ENCODE measurements around the gene FOXA3. TPM values are rescaled to one million over a fixed set of nuclear protein-coding genes. Genes with fewer than 3 reads are reported as not detected.

FOXA3 gene
- total and polyA plus RNA-seq, 12 donors, result 0.01 to 0.11 TPM; not detected in 10

DNA sequence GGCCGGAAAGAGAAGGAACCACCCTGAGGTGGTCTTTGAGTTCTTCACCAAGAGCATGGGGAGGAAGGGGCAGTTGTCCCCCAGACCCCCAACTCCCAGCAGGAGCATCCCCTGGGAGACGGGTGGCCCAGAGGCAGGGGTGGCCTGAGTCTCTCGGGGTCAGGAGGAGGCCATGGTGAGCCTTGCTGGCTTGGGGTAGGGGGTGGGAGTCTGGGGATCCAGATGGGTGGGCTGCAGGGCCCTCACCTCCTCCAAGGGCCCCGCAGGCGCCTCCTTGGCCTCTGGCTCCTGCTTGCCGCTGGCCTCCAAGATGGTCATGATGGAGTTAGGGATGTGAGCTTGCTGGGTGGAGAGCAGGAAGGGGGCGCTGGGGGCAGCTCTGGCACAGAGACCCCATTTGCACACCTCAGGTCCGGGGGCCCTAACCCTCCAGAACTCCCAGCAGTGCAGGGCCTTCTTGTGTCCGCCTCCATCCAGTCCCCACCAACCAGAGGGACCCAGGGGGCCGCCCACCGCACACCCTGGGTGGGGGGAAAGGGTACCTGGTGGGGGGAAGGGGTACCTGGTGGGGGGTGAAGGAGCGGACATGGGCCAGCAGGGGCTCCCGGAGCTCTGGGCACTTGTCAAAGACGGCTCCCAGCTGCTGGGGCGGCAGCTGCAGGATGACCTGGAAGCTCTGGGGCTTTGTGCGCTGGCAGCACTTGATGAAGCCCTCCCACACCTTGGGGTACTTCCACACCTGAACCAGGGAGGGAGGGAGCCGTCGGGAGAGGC is 47.7 kb upstream of the FOXA3 start:
- TF ChIP-seq, protein P1, sequence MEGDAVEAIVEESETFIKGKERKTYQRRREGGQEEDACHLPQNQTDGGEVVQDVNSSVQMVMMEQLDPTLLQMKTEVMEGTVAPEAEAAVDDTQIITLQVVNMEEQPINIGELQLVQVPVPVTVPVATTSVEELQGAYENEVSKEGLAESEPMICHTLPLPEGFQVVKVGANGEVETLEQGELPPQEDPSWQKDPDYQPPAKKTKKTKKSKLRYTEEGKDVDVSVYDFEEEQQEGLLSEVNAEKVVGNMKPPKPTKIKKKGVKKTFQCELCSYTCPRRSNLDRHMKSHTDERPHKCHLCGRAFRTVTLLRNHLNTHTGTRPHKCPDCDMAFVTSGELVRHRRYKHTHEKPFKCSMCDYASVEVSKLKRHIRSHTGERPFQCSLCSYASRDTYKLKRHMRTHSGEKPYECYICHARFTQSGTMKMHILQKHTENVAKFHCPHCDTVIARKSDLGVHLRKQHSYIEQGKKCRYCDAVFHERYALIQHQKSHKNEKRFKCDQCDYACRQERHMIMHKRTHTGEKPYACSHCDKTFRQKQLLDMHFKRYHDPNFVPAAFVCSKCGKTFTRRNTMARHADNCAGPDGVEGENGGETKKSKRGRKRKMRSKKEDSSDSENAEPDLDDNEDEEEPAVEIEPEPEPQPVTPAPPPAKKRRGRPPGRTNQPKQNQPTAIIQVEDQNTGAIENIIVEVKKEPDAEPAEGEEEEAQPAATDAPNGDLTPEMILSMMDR (IDR thresholded peaks at IDR 0.05), result no peak
- peak overlapping the region in 4 of 10 donors; percentile 32 to 68 (median 45) for H3K27ac ChIP-seq
- DNase-seq, result no peak

DNA sequence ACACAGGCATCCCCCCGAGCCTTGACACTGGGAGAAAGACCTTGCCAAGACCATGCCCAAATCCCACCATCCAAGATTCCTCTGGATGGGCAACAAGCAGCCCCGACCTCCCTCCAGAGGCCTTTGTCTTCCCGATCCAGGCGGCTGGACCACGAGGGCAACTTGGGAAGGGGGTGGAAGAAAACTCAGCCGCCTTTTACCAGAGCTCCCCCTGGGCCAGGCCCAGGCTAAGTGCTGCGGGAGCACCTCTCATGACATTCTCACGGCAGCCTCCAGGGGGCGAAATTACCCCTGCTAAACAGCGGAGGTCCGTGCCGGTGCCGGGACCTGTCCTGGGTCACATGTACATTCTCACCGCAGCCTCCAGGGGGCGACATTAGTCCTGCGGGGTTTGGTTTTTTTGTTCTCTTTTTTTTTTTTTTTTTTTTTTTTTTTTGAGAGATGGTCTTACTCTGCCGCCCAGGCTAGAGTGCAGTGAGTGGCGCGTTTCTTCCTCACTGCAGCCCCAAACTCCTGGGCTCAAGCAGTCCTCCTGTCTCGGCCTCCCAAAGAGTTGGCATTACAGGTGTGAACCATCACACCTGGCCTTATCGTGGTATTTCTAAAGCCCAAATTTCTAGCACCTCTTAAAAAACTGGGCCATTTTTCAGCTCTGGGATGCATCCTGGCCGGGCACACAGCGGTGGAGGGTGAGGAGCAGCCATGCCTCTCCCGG is 47.0 kb upstream of the FOXA3 start:
- peaks cover 0 to 28% (median 0%) of the 10 kb centered on the region in 9 donors for H3K36me3 ChIP-seq
- ATAC-seq (peak; percentile 79 to 94 (median 90)), DNase-seq (peak; percentile 94)
- TF ChIP-seq, protein P1 (IDR thresholded peaks at IDR 0.05), result peak; percentile 94 to 99 (median 98)
- 24% methylated on average over 24 of the region's 24 CpGs for WGBS, 2 donors
- H3K27me3 ChIP-seq, result peaks cover 0 to 36% (median 0%) of the 10 kb centered on the region in 7 donors
- peak overlapping the region in 2 of 10 donors; percentile 32 to 44 for H3K27ac ChIP-seq
- H3K4me3 ChIP-seq, result no peak overlapping the region
- no peaks in the 10 kb centered on the region for H3K9me3 ChIP-seq
- intact Hi-C loops (cut with DNase I), result loop anchor here in 4 of 10 donors (5.0 to 10.0 kb wide), 4 partner anchors 60 to 200 kb away; partner anchors contain the start of gene IRF2BP1 (in 1 of the 4)
- peaks cover 0 to 31% (median 22%) of the 10 kb centered on the region in 9 donors for H3K4me1 ChIP-seq

More for the DNA sequence above, 47.7 kb upstream of the FOXA3 start:
- intact Hi-C loops (cut with DNase I), result loop anchor here in 4 of 10 donors (5.0 to 10.0 kb wide), 4 partner anchors 61 to 201 kb away; partner anchors contain the start of gene IRF2BP1 (in 1 of the 4)
- H3K27me3 ChIP-seq, result peaks cover 0 to 36% (median 0%) of the 10 kb centered on the region in 7 donors
- no peaks in the 10 kb centered on the region for H3K9me3 ChIP-seq
- 67 to 70% methylated on average over 16 to 18 of the region's 18 CpGs for WGBS, 2 donors
- peak in 7 of 8 donors; percentile 5 to 36 (median 8) for ATAC-seq
- H3K36me3 ChIP-seq, result peaks cover 0 to 22% (median 0%) of the 10 kb centered on the region in 9 donors
- peak overlapping the region in 8 of 10 donors; percentile 39 to 58 (median 54) for H3K4me3 ChIP-seq
- peaks cover 0 to 31% (median 22%) of the 10 kb centered on the region in 9 donors for H3K4me1 ChIP-seq

DNA sequence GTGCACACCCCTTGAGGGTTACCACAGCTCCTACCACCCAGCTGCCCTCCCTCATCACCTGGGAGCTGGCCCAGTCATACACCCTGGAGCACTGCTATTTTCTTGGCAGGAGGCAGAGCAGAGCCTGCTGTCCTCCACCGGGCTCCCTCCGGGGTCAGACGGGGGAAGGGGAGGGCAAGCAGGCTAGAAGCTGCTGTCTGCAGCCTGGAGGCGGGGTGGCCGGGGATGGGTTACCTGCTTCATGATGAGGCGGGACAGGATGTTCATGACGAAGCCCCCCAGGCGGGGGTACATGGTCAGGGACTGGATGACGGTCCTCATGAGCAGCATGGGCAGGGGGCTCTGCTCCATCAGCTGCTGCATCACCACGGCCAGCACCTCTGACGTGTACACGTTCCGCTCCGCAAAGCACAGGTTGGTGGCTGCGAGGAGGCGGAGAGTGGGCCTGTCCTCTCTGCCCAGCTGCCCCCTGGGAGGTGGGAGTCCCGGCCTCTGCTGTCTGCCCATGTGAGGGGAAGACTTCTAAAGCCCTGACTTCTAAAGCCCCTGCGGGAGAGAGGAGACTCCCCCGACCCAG is 46.3 kb upstream of the FOXA3 start:
- 78 to 81% methylated on average over 19 of the region's 19 CpGs for WGBS, 2 donors
- intact Hi-C loops (cut with DNase I), result loop anchor here in 4 of 10 donors (5.0 to 10.0 kb wide), 4 partner anchors 59 to 199 kb away; partner anchors contain the start of gene IRF2BP1 (in 1 of the 4)

More for the DNA sequence above, 46.3 kb upstream of the FOXA3 start:
- Histone ChIP-seq H3K27me3 (peaks cover 0 to 36% (median 0%) of the 10 kb centered on the region in 7 donors), H3K27ac (no peak overlapping the region), H3K4me1 (peaks cover 0 to 31% (median 22%) of the 10 kb centered on the region in 9 donors), H3K9me3 (no peaks in the 10 kb centered on the region), H3K36me3 (peaks cover 0 to 35% (median 6%) of the 10 kb centered on the region in 9 donors), H3K4me3 (no peak overlapping the region)
- TF ChIP-seq, protein P1 (IDR thresholded peaks at IDR 0.05), result no peak
- ATAC-seq (peak in 4 of 8 donors; percentile 2 to 12 (median 3)), DNase-seq (no peak)

All from heart right ventricle (tissue), 16 donors.